ELF-1 (cell line): ENCODE results near the gene PFKP.
"Not testable (repeated sequence)": the region's sequence is repeated elsewhere in the genome, so short reads cannot be mapped to it uniquely, and the experiment has no call there.

Experiments used
- DNase-seq: peaks from one replicate; pipeline ENCODE4 v3.0.0-alpha.2; 2016; ENCODE audit warnings: low read depth, low spot score

PFKP gene

DNA sequence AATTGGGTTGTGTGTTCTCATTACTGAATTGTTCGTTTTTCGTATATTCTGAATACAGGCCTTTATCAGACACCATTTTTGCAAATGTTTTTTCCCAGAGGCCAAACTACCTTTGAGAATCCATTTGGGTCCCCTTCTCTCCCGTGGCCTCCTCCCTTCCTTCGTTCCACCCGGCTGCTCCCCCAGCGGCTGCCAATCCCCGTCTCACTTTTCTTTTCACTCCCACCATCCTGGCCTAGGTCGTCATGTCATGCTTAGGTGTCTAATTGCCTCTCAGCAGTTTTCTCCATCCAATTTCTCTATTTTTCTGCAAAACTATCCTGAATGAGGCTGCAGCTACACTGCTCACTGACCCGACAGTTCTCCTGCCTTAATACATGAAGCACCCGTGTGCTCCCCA, 87.3 kb downstream of the PFKP start:
- no peak for DNase-seq

DNA sequence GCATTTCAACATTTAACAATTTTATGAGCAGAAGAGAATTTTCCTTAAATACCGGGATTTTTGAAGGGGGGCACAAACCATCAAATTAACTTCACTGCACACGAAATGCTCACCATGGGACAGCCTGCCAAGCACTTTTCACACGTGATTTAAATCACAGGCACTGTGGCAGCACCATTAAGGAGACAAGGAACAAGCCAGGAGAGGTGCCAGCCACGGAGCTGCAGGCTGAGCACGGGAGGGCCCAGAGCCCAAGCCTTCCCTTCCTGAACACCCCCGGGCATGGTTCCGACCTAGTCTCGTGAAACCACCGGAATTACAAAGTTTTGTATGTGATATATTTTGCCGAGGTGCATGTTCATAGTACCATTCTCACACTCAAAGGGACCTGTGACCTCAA, 91.8 kb downstream of the PFKP start:
- DNase-seq, result no peak

DNA sequence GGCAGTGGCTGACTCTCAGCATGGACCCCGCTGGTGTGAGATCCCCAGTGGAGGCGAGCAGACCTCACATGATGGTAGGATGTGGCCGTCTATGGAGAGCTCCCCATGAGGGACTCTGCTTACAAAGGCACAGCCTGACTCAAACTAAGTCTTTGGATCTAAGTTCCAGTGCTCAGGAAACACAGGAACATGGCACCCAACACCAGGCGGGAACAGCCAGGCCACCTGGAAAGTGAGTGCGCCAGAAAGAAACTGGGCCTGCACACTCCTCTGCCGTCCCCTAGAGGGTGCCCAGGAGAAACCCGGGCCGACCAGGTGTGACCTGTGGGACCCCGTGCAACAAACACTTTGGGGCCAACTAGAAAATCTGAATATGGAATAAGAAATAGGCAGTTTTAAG, 95.2 kb downstream of the PFKP start:
- DNase-seq, result peak; percentile 25

DNA sequence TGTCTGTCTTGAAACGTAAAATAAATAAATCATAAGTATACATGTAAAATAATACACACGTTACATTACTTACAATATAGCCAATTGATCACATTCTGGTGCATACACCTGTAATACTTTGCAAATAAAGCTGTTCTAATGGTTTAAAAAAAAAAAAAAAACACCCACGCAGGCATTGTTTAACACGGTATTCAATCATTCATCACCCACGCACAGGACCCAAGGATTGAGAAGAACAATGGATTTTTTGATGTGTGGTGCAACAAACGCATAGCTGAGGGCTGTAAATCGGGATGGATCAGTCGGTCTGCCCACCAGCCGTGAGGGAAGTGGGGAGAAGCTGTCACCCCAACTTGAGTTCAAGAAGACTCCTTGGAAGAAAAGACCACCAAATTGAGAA, 96.5 kb downstream of the PFKP start:
- no peak for DNase-seq

DNA sequence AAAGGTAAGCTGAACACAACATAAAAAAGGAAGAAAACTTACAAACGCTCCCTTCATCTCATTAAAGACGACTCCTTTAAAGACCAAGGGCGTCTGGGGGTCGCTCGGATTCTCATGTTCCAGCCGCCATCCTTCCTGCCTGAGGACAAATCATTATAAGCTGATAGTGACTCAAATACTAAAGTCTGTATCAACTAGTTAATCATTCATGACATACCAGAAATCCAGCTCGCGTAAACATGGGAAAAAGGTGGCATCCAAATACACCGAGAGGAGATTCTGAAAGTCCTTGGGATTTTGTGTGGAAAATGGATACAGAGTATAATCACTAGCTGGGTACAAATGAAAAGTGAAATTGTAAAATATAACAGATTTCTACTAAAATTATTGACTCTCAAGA, 97.8 kb downstream of the PFKP start:
- DNase-seq, result no peak

DNA sequence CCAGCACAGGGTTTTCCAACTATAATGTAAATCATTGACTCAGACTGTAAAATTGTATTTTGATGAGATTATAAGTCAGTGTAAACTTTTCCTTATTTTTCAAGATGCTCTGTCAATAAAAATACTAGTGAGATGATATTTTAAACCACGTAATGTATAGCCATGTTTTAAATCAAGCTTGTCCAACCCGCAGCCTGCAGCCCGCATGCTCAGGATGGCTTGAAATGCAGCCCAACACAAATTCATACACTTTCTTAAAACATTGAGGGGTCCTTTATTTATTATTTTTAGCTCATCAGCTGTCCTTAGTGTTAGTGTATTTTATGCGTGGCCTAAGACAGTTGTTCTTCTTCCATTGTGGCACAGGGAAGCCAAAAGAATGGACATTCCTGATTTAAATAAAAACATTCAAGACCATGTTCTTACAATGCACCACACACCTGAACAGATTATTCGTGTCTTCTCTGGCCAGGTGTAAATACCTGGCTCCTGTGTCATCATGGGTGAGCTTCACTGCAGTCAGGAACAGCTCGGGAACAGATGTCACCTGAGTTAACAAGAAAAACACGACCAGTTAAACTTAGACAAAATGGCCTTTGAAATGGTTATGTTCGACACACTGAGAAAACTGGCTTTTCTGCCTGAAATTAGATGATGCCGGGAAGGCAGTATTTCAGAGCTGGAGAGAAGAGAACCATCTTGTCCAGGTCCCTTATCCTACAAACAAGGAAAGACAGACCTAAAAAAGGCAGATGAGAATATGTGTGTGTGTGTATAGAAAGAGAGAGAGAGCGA, 99.3 kb downstream of the PFKP start:
- no peak for DNase-seq

DNA sequence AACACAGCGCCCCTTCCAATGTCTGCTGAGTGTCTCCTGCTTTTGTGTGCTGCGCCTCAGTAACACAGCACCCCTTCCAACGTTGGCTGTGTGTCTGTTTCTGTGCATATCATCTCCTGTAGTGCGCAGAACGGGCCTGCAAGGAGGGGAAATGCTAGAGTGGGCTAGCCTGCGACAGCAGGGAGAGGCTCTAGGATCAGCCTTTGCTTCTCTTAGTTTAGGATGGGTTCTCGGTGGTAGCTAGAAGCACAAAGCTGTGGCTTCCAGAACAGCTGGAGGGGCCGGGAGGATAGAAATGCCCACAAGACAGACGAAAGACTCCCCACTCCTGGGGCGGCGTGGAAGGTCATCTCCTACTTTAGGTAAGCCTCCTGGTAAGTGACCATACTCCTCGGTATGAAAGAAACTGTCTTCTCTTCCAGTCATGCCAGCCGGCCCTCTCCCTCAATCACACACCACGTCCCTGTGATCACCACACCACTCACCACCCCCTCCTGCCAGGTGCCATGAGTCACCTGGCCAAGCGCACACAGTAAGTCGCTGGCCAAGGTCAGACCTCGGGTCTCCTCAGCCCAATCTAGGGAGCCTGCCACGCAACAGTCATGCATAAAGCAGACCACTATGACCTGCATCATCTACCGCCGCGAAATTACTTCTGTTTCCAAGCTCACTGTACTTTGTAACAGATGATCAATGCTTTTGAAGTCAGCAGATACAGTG, 100.4 kb downstream of the PFKP start:
- no peak for DNase-seq

DNA sequence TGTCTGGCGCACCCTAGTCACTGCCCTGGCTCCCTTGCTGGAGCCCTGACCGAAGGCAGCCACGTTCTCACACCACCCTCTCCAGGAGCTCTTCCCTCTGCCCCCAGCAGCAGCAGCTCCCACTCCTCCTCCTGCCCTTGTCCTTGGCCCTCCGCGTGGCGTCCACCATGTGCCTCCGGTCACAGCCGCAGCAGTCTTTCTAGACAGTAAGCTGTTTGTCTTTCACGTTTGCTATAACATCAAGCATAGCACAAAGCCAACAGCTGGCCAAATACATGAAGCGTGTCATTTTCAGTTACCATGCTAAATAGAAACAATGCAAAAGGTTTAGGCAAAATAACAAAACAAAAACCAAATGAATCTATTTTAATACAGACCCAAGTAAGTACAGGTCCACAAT, 101.9 kb downstream of the PFKP start:
- no peak for DNase-seq

DNA sequence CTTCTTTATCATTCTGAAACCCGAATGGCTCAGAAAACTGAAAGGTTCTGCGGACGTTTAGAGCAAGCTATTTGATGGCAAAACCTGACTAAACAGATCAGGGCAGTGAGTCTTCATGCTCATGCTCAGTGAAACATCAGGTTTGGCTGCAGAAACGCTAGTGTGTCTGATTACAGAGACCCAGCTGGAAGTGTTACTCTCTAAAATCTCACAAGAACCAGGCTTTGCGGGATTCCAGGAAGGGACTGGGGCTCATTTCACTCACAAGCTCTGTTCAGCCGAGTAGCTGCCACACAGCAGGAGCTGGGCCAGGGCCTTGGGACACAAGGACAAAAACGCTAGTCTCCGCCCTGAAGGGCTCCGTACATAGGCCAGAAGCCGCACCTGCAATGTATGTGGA, 102.3 kb downstream of the PFKP start:
- no peak for DNase-seq

DNA sequence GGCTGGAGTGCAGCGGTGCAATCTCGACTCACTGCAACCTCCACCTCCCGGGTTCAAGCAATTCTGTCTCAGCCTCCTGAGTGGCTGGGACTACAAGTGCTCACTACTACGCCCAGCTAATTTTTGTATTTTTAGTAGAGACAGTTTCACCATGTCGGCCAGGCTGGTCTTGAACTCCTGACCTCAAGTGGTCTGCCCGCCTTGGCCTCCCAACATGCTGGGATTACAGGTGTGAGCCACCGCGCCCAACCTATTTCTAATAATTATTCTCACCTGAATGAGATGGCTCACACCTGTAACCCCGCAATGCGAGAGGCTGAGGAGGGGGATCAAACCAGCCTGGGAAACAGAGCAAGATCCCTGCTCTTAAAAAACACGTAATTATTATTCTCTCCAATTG, 104.1 kb downstream of the PFKP start:
- not testable (repeated sequence) for DNase-seq

DNA sequence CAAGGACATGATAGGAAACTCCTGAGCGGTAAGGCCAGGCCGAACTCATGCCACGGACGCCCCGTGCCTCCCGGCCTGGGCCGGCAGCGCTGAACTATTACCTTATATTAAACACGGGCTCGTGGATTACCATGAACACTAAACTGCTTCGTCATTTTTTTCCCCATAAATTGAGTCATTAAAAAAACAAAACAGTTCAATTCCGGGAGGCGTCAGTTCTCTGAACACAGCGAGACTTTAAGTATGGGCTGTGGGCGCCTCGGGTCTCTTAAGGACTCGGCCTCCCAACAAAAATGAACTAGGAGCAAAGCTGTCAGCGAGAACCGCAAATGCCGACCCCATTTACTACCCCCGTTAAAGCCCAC, 104.7 kb downstream of the PFKP start:
- DNase-seq, result no peak

DNA sequence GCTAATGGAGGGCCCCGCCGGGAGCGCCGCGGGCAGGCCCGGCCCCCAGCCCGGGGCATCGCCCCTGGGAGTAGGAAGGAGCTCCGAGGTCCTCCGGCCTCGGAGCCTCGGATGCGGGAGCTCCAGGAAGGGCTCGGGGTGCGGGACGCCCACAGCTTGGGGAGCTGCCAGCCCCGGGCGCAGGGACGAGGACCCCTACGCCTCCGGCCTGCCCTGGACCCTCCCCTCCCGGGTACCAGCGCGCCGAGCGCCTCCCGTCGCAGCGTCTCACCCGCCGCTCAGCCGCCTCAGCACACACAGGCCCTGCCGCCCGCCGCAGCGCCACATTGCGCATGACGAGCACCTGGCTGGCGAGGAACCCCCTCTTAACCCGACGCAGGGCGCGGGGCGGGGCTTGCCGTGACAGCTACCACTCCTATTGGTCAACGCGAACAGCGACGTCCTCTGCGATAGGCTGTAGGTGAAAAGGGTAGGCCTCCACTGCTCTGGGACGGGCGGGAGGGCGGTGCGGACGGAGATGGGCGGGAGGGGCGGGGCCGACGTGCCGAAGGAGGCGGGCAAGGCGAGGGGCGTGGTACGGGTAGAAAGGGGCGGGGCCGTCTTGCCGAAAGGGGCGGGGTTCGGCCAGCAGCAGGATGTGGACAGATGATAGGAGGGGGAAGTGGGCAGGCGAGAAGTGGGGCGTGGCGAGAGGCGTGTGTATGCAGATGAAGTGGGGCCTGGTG, 105.3 kb downstream of the PFKP start, which contains the start of gene PITRM1:
TSS of gene PITRM1 (minus strand) at position 337 of the 725 bp plus-strand sequence. CDS start at position 327, 10 bp downstream.
- DNase-seq, result peak; percentile 99

DNA sequence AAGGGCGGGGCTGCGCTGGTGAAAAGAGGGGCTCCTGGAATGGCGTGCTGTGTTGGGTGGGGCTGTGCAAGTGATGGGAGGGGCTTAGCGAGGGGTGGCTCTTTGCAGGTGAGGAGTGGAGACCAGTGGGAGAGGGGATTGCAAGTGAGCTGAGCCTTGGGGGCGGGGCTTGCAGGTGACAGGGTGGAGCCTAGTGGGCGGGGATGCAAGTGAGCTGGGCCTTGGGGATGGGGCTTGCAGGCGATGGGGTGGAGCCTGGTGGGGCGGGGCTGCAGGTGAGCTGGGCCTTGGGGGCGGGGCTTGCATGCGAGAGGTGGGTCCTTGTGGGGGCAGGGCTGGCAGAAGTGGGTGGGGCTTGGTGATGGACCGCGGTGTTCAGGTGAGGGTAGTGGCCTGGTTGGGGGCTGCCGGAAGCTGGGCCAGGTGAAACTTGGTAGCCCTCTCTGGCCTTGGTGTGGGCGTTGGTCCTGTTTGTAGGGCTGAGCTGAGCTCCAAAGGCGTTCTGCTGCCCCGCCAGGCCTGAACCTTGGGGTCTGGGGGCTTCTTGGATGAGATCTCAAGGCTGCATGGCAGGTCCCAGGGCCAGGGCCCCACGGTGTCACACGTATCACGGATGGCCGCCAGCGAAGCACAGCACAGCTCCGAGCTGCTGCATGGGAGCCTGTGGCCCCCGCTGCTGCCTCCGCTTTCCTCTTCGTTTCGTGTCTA, 106.0 kb downstream of the PFKP start:
- DNase-seq, result peak; percentile 99

DNA sequence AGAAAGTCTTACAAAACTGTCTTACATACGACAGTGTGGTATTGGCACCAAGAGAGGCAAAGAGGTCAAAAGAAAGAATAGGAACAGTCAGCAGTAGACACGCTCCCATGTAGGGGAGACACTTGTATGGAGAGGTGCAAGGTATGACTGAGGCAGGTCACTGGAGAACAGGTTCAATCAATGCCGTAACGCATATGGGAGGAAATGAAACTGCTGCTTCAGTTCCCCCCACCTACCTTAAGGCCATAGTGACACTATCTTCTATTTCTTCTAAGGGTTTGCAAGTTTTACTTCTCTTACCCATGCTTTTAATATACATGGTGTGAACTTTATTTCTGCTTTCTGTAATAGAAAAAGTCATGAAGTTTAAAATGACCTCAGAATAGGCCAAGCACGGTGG, 110.7 kb downstream of the PFKP start:
- DNase-seq, result no peak

DNA sequence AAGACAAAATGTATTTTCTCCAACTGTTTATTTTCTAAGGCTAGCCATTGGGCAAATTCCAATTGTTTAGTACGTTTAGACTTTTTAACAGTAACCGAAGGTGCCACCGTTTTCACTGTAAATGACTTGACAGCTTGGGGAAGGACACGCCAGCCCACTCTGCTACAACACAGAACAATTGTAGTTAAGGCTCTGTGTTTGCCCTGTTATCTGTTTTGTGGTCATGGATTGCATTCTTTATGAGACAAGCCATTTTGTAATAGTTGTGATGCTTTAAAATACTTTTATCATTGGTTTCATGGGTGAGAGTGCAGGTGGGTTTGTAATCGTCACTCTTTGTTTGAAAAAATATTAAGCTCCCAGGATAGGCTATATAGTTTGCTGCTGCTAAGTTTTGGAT, 111.8 kb downstream of the PFKP start:
- no peak for DNase-seq

DNA sequence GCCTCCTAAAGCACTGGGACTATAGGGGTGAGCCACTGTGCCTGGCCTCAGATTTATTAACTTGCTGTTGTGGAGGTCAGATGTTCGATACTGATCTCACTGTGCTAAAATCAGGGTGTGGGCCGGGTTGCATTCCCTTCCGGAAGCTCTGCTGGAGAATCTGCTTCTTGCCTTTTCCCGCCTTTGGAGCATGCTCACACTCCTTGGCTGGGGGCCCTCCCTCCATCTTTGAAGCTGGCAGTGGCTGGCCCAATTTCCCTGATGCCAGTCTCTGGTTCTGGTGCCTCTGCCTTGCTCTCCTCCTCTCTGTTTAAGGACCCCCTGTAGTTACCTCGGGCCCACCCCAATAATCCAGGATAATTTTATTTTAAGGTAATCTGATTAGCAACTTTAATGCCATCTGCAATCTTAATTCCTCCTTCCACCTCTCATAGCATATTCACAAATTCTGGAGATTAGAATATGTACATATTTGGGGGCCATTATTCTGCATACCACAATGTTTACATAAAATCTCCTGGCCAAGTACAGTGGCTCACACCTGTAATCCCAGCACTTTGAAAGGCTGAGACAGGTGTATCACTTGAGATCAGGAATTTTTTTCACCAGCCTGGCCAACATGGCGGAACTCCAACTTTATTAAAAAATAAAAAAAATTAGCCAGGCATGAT, 113.1 kb downstream of the PFKP start:
- DNase-seq, result no peak

DNA sequence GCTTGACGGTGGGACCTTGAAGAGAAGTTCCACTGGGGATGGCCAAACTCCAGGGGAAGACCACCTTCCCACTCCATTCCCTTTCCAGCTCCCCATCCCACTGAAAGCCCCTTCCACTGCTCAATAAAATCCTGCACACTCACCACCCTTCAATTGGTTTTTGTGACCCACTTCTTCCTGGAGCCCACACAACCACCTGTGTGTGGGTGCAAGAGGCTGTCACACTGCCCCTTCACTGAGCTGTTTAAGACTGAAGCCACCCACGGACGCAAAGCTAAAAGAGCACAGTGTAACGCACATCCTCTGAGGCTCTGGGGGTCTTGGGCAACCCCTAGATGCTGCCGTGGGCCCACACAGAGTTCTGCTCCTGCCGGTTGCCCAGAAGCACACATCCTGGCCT, 118.0 kb downstream of the PFKP start:
- DNase-seq, result no peak

DNA sequence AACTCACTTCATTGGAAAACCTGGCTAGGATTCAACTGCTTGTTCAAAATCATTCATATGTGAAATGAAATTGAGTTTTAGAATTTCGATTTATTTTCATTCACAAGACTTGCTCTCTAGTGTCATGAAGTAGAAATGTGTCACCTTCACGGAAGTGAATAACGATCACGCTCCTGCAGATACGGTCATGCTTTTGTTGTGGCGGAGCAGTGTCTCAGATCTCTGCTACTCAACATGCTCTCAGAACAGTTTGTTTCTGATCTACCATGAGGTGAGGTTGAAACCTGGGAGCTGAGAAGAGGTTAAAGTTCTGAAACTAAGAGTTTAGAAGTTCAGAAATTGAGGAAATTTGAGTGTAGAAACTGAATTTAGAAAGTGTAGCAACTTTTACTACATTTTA, 119.0 kb downstream of the PFKP start:
- no peak for DNase-seq
